Stomach (tissue), 4 donors: ENCODE data around the gene GAL3ST3.

Experiments used
- EP300 ChIP-seq: sonication (generic); formaldehyde crosslinking; IDR thresholded peaks from one replicate; pipeline ENCODE4 v1.6.1; 2017; ENCODE audit warnings: antibody characterized with exemption
- POLR2A ChIP-seq, 4 donors: fragments of 450-650 bp; IDR thresholded peaks; one replicate each; pipeline ENCODE4 v1.6.1; 2016; ENCODE audit warnings: antibody characterized with exemption in 4 of 4, control low read depth in 2 of 4, mild to moderate bottlenecking in 1 of 4, moderate library complexity in 1 of 4
- POLR2AphosphoS5 ChIP-seq, 3 donors: sonication (generic); formaldehyde crosslinking; IDR thresholded peaks; one replicate each; pipeline ENCODE4 v1.6.1; 2016; ENCODE audit warnings: antibody characterized with exemption in 3 of 3
- TF ChIP-seq, protein P1 (sequence below), 7 experiments: fragments of 450-650 bp in 4 of 7; fragments of 200-600 bp in 3 of 7; sonication (generic) in 3 of 7; IDR thresholded peaks; one replicate each; pipeline ENCODE4 v1.5.1; 2016 to 2019; ENCODE audit warnings: antibody characterized with exemption in 7 of 7, control low read depth in 2 of 7, mild to moderate bottlenecking in 1 of 7

GRCh38 chr11:66012946-66013761 lies 35.8 kb downstream of the GAL3ST3 start:
- TF ChIP-seq POLR2AphosphoS5 (IDR thresholded peaks at IDR 0.05): no peak
- TF ChIP-seq, protein P1, sequence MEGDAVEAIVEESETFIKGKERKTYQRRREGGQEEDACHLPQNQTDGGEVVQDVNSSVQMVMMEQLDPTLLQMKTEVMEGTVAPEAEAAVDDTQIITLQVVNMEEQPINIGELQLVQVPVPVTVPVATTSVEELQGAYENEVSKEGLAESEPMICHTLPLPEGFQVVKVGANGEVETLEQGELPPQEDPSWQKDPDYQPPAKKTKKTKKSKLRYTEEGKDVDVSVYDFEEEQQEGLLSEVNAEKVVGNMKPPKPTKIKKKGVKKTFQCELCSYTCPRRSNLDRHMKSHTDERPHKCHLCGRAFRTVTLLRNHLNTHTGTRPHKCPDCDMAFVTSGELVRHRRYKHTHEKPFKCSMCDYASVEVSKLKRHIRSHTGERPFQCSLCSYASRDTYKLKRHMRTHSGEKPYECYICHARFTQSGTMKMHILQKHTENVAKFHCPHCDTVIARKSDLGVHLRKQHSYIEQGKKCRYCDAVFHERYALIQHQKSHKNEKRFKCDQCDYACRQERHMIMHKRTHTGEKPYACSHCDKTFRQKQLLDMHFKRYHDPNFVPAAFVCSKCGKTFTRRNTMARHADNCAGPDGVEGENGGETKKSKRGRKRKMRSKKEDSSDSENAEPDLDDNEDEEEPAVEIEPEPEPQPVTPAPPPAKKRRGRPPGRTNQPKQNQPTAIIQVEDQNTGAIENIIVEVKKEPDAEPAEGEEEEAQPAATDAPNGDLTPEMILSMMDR (IDR thresholded peaks at IDR 0.05): no peak
- TF ChIP-seq EP300: no peak
- TF ChIP-seq POLR2A (IDR thresholded peaks at IDR 0.05): no peak
